HG03521 (cell line): ENCODE measurements around the gene FICD.
"Not testable (repeated sequence)": the region's sequence is repeated elsewhere in the genome, so short reads cannot be mapped to it uniquely, and the experiment has no call there.

Source experiments
- ATAC-seq: cut with Tn5 transposase; IDR thresholded peaks from one replicate; pipeline ENCODE4 v1.9.1; 2021; ENCODE audit warnings: mild to moderate bottlenecking, moderate library complexity; ENCODE audit not compliant: unreplicated experiment

FICD gene

DNA sequence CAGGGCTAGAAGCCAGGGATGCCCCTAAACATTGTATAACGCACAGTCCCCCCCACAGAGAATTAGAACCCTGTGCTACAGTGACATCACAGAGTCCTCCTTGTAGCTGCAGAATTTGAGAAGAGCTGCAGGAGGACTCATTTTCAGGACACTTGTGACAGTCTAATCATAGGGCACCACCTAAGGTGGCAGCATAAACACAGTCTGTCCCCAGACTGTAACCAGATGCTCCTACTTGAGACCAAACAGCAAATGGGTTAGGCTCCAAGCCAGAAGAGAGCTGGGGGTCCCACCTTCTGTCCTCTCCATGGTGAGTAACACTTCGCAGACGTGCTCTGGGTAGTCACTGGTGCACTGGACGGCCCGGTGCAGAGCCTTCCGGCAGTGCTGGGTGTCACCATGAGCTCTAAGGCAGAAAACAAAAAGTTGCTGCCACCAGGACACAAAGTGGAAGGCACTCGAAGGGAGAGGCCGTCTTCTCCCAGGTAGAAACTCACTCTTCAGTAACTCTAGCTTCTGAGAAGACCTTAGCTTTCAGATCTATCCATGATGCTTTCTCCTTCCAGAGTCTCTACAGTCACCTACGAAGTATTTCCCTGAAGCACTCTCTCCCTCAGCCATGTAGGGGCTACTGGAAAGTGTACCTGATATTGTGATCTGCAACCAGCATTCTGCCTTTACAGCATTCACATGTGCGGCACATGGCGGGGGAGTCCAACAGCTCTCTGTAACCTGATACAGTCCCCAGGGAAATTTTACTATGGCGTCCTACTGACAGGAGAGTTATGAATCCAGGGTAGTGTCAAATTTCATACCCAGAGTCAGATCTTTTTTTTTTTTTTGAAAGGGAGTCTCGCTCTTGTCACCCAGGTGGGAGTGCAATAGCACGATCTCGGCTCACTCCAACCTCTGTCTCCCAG is 17.1 kb downstream of the FICD start:
- ATAC-seq = no peak

DNA sequence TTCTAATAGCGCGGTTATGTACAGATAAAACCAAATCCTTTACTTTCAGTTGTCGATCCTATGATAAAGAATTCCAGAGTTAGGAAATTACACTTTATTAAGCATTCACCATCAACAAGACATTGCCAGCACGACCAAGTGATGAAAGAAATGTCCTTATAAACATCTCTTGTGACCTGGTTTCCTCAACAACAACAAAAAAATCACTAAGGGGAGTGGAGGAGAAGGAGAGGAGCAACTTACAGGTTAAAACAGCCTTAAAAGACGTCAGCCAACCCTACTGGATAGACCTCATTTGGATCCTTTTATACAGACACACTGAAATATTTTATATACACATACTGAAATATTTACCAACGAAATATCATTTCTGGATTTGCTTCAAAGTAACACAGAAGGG is 23.1 kb downstream of the FICD start:
- ATAC-seq = no peak

DNA sequence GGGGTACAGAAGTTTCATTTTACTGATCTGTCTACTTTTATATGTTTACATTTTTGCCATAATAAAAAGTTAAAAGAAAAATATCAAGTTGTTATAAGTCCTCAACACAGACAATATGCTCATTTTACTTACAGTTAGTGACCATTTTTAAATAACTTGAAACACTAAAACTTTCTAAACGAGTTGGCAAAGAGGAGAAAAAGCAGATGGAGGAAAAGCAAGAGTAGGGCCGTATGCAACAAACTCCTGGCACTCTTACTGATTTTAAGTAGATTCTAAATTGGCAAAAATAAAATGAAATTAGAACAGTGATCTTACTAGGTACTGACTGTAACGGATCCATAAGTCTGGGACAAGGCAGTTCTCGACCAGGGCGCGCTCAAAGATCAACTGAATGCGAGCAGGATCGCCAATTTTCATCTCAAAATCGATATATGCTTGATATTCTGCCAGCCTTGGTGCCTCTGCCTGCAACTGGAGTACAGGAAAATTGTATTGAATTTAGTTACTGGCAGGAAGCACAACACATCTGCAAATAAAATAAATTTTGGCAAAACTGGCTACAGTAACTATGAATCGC is 23.6 kb downstream of the FICD start:
- ATAC-seq = no peak

DNA sequence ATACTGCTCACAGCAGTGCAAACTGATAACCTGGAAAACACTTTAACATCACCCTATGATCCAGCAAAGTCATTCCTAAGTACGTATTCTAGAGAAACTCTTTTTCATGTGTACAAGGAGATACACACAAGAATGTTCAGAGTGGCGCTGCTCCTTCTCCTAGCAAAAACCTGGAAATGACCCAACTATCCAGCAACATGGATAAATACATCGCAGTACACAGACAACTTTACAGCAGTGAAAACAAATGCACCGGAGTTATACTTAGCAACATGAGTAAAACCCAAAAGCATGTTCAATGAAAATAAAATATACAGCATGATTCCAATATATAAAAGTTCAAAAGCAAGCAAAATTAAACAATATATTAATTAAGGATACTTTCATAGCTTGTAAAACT is 27.2 kb downstream of the FICD start:
- ATAC-seq = no peak

DNA sequence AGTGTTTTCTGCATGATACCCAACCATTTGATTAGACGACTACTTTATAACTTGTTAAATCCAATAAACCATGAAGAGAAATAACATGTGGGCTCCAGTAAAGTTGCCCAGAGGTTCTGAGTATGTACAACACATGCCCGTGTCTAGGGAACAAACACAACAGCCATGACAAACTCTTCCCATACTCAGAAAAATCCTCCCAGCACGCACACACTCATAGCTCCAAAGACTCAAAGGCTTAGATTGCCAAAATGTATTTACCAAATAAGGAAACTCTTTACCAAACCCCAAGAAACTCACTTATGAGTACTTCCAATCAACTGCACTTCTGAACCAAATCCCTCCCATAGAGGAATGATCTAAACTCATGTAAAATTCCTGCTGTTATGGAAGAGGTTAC is 28.6 kb downstream of the FICD start:
- ATAC-seq = no peak

DNA sequence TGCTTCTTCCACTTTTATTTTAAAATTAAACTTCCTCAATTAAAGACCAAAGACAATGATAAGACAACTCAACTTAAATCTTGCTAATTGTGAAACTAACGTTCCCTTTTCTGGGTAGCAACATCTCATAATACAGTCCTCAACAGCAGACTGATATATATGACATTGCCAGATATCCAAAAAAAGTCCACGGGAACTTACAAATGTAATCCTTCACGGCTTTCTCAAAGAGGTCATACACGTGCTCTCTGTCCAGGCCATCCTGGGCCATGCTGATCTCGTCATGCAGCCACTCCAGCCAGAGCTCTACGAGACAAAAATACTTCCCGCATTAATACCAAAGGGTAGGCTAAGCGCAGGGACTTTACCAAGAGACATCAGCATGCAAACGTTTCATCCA is 32.6 kb downstream of the FICD start:
- no peak for ATAC-seq

DNA sequence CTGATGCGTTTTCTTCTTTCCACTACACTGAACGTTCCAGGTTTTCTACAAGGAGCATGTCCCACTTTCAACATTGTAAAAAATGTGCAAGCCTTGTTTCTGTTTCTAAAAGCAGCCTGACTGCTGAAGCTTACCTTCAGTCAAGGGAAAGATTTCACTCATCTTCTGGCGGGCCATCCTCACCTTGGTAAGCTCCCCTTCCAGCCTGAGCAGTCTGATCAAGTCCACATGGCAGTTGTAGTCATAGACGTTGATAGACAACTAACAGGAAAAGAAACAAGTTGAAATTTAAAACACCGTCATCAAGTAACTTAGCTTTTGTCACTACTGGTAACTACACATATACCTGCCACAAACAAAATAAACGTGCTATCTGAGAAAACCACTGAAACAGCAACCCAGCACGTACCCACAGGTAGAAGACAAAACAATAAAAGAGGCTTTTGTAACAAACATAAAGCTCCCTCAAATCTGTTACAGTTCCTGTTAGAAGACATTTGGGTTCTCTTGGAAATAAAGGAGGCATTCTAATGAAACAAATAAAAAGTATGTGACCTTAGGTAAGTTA is 34.0 kb downstream of the FICD start:
- ATAC-seq = no peak

DNA sequence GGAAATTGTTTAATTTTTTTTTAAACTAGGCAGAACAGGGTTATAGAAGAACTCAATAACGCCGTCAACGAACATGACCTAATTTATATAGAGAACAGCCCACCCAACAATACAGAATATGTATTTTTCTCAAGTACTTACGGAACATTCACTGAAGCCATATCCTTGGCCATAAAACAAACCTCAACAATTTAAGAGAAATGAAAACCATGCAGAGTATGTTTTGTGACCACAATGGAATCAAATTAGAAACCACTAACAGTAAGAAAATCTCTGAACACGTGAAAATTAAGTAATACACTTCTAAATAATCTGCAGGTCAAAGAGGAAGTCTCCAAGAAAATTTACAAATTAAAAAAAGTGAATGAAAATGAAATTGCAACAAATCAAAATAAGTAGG is 36.5 kb downstream of the FICD start:
- ATAC-seq = no peak

DNA sequence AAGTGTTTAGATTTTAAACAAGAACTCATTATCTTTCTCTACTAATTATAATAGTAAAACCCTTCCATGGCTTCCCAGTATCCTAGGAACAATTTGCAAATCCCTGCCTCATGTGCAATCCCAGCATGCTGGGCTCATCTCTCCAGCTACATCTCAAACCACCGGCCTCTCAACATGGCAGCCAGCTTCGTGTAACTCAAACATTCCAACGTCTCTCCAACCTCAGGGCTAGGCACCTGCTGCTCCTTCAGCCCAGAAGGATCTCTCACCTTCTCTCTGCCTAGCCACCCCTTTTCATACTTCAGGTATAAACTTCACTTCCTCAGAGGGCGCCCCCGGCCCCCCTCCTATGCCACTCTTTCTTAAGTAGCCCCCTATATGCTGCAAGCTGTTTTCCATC is 38.7 kb downstream of the FICD start:
- ATAC-seq = no peak

DNA sequence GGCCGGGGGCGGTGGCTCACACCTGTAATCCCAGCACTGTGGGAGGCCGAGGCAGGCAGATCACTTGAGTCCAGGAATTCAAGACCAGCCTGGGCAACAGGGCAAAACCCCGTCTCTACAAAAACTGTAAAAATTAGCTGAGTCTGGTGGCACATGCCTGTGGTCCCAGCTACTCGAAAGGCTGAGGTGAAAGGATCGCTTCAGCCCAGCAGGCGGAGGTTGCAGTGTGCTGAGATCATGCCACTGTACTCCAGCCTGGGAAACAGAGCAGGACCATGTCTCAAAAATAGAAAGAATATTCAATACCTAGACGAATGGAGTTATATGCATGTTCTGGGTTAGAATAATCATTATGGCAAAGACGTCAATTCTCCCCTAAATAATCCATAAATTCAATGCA is 40.3 kb downstream of the FICD start:
- ATAC-seq = not testable (repeated sequence)

DNA sequence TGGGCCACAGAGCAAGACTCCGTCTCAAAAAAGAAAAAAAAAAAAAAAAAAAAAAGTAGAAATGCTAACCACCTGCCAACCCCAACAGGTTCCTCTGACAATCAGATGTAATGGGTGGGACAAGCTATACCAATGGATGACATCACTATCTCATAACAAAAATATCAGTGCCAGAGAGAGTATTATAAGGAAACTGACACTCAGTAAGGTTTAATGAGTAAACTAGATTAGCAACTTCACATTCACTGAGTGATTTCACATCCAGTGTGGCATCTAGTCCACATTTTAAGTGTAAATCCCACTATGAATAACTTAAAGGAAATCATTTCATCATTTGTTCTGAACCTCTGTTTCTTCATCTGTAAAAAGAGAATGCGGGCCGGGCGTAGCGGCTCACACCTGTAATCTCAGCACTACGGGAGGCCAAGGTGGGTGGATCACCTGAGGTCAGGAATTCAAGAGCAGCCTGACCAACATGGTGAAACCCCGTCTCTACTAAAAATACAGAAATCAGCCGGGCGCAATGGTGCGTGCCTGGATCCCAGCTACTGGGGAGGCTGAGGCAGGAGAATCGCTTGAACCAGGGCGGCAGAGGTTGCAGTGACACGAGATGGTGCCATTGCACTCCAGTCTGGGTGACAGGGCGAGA is 44.1 kb downstream of the FICD start:
- ATAC-seq = no peak

DNA sequence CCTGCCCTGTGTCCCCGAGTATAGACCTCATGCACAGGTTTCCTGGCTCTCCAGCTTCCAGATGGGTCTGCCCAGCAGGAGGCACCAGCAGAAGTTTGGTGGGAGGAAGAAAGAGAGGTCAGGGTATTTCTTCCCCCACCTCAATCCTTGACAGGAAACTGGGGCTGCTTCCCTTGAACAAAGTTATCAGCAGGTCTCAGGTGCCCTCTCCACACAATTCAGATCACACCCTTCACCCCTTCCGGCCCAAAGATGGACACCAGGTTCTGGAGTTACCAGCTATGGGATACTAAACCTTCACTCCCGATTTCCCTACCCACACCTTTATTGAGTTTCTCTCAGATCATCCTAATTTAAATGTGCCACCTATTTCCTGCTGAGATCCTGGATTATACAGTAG is 44.7 kb downstream of the FICD start:
- ATAC-seq = no peak

DNA sequence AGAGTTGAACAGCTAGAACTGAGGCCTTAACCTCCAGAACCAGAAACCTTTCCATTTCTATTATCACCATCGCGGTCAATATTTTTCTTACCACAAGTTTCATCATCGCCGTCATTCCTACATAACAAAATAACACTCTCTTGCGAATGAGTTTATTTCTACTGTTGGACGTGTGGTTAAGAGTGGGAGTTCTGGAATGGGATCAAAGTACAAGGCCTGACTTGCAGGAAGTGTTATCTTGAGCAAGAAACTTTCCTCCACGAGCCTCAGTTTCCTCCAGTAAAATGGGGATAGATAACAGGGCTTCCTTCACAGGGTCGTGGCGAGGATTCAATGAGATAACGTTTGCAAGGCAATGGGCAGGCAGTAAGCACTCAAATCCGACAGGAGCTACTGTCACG is 45.2 kb downstream of the FICD start:
- no peak for ATAC-seq

DNA sequence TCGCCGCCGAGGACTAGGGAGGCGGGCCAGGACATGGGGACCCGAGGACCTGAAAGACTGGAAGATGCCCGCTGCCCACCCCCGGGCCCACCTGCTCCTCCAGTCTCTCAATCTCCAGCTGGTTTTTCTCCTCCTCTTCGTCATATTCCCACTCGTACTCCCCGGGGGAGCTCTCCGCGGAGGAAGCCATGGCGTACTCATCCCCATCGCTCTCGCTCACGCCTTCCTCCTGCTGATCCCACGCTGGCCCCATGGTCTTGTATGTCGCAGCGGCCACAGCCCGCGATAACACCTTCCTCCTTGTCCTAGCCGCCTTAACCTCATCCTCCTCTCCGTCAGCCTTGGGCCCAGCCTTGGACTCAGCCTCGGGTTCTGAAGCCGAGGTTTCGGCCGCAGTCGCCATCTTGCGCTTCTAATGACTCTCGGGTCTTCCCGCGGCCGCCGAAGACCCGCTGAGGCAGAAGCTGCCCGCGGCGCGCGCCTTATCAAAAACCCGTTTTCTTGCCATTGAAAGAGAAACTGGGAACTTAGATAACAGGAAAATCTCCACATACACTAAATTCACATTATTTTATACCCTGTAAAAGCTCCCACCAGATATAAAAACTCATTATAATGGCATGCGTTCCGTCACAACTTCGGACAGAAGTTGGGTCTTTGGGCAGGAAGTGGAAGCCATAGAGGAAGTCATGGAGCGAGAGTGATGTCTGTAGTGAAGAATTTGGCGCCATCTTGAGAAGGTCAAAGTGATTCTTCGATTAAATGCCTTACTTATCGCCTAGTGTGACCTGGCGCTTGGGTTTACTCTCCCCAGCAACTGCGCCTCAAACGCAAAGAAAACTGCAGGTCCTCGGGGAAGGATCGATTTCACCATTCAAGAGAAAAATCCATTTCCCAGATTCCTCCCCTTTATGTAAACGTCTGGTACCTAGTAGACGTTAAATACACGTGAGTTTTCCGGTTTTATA is 46.0 kb downstream of the FICD start, which contains the start of gene SART3:
TSS of gene SART3 (minus strand) at position 422 of the 968 bp plus-strand sequence. CDS start at position 403, 19 bp downstream.
- peak; percentile 33 for ATAC-seq

DNA sequence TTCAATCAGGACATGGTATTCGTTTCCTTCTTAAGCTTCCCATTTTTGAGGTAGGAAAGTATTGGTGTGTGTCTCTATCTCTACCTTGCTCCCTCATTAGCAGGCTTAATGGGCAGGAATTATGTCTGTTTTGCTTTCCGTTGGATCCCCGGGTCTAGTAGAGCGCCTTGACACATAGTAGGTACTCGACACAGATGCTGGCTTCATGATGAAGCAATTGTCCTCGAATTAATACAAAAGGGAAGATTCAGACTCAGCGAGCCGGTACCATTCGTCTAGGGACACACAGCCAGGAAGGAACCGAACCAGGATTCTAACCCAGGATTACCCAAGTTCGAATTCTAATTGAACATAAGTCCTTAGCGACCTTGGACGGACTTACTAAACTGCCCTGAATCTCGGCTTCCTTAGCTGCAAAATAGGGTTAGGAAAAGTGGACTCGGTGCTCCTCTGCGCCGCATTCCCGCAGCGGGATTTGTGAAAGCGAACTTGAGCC is 46.8 kb downstream of the FICD start:
- ATAC-seq = peak; percentile 1

DNA sequence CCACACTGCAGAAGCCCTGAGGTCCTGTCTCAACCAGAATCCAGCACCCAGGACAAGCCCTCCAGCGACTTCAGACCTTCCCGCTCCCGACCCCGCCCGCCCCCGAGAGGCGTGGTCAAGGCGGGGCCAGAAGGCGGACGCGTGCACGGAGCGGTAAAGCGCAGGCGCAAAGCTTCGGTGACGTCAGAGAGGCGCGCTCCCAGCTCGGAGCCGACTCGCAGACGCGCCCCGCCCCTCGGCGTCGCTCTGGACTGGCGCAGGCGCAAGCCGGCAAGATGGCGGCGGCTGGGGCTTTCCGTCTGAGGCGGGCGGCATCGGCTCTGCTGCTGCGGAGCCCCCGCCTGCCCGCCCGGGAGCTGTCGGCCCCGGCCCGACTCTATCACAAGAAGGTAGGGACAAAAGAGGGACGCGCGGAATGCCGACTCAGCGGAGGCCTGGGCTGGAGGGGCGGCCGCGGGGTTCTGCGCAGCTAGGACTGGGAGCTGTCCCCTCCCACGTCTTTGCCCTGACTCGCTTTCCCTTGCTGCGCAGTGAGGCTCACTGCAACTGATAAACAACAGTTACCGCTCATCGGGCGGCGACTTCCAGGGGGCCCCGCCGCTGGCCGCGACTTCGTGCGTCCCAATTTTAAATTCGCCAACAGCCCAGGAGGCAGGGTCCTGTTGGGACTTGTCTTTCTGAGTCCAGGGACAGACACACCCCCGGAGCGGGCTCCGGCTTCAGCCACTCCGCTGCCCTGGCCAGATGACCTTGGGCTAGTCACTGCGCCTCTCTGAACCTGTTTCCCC is 47.5 kb downstream of the FICD start, which contains the start of gene ISCU:
TSS of gene ISCU (plus strand) at position 249 of the 788 bp plus-strand sequence. CDS start at position 276, 27 bp downstream.
- peak; percentile 67 for ATAC-seq

DNA sequence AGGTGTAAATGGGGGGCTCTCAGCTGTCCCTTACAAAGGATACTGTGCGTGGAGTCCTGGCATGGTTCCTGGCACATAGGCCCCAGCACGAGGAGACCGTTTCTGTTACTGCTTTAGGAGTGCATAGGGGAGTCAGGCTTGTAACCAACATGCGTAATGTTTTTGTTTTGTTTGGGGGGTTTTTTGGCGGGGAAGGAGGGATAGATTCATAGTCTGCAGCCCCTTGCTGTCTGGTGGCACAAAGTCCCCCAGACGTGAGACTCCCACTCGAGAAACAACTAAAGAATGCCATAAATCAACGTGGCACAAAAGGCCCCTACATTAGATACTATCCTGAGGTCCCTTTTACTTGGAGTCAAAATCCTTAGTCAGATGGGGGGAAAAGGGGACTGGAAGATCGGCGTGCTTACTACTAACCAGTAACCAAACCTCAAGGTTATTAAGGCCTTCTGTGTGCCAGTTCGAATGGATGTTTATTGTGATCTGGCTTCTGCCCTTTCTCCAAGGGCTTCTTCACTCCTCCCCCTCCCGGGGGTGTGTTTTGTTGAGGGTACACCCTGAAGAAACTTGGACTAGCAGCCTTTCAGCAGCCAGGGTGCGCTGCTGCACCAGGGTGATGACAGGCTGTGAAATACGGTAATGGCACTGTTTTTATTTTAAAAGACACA is 48.2 kb downstream of the FICD start:
- no peak for ATAC-seq

DNA sequence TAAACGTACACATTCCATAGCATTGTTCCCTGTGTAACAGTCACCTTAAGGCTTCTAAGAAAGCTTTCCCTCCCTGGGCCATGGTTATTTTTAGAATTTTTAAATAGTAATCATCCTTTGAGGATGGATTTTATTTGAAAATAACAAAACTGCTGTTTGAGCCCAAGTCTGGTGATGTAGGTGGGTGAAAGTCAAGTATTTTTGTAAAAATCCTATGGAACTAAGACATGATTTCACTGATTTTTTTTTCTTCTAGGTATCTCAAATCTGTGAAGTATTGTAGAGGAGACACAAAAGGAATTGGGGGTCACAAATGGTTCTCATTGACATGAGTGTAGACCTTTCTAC is 48.7 kb downstream of the FICD start:
- ATAC-seq = no peak

DNA sequence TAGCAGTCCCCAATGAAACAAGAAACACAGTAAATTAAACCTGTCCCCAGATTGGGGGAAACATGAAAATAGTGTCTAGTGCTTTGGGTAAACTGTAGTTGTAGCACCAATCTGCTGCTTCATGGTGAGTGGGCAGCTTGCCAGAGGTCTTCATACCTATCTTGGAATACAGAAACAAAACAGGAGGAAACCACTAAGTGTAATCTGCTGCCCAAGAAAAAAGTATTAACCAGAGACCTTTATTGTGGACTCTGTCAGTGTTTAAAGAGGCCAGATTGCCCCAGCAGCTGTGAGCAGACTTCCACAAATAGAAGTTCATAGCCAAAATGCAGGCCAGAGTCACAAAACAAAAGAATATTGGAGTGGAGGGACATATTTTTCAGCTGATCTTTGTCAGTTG is 49.6 kb downstream of the FICD start:
- no peak for ATAC-seq
